ENCODE results near the gene ANTKMT.

GRCh38 chr16:698911-699671, 21.9 kb upstream of the ANTKMT start:
- TF ChIP-seq TAF1 (conservative IDR thresholded peaks at IDR 0.05) (no peak), CTCF (IDR thresholded peaks at IDR 0.05; ENCODE audit: low read depth, low read length, missing input control) (no peak), RAD21 (IDR thresholded peaks at IDR 0.05) (no peak), JUND (IDR thresholded peaks at IDR 0.05) (no peak)

All from liver (tissue), 3 donors.